OCI-LY1 (cell line): Measurements from ENCODE around the gene PLK2.

ENCODE experiments used
- EZH2 ChIP-seq: fragments of 200-600 bp; sonication (generic), shearing (Covaris generic); IDR thresholded peaks from 2 replicates; pipeline ENCODE4 v1.8.0; 2017; ENCODE audit warnings: borderline replicate concordance, mixed run types, mild to moderate bottlenecking, antibody characterized with exemption, low read length, moderate library complexity, mixed read lengths
- TF ChIP-seq, protein P1 (sequence below): fragments of 200-600 bp; sonication (generic), shearing (Covaris generic); IDR thresholded peaks from 2 replicates; pipeline ENCODE4 v1.5.1; 2017; ENCODE audit warnings: mild to moderate bottlenecking, antibody characterized with exemption, low read length, moderate library complexity, mixed read lengths

DNA sequence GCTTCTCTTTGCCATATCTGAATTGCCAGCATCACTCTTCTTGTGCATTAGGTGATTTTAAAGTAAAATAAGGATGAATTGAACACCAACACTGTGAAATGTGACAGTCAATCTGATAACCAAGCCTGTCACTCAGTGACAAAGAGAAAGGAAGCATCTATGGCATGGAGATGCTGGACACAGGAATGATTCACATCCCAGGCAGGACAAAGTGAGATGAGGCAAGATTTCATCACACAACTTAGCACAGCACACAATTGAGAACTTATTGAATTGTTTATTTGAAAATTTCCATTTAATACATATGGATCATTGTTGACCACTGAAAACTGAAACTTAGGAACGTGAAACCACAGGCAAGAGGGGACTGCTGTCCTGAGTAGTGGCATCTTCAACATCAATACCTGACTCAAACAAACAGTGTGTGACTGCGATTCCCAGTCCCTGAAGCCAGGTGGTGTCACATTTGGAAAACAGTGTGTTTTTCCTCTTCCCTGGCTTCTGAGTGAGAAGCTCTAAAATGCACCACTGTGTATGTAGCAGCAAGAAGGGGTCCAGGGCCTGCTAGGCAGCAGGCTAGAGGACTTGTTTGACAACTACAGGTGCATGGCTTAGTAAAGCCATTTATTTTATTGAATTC lies 42.0 kb upstream of the PLK2 start:
- TF ChIP-seq, protein P1, sequence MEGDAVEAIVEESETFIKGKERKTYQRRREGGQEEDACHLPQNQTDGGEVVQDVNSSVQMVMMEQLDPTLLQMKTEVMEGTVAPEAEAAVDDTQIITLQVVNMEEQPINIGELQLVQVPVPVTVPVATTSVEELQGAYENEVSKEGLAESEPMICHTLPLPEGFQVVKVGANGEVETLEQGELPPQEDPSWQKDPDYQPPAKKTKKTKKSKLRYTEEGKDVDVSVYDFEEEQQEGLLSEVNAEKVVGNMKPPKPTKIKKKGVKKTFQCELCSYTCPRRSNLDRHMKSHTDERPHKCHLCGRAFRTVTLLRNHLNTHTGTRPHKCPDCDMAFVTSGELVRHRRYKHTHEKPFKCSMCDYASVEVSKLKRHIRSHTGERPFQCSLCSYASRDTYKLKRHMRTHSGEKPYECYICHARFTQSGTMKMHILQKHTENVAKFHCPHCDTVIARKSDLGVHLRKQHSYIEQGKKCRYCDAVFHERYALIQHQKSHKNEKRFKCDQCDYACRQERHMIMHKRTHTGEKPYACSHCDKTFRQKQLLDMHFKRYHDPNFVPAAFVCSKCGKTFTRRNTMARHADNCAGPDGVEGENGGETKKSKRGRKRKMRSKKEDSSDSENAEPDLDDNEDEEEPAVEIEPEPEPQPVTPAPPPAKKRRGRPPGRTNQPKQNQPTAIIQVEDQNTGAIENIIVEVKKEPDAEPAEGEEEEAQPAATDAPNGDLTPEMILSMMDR: no peak
- TF ChIP-seq EZH2: no peak
